HepG2 (cell line): ENCODE data around the gene KCNH6. TPM values are rescaled to one million over a fixed set of nuclear protein-coding genes. Genes with fewer than 3 reads are reported as not detected.

Experiments used
- ARID3A ChIP-seq: IDR thresholded peaks from 2 replicates; pipeline ENCODE4 v1.6.1; 2012; ENCODE audit warnings: low read depth, low read length, improper control_type of control experiment
- ARNT ChIP-seq: fragments of 450-650 bp; IDR thresholded peaks from 2 replicates; pipeline ENCODE4 v1.6.1; 2017
- CBX1 ChIP-seq: IDR thresholded peaks from one replicate; pipeline ENCODE4 v1.6.1; 2016; ENCODE audit warnings: antibody characterized with exemption, low read depth
- EP300 ChIP-seq, 3 experiments: sonication (generic) in 1 of 3; formaldehyde crosslinking in 1 of 3; IDR thresholded peaks; 2 replicates each; pipeline versions ENCODE4 v1.5.1 to v1.6.1; 2011 to 2020; ENCODE audit warnings: low read depth in 2 of 3, low read length in 2 of 3, borderline replicate concordance in 1 of 3, improper control_type of control experiment in 1 of 3, mild to moderate bottlenecking in 1 of 3, missing genetic modification reagents in 1 of 3, moderate library complexity in 1 of 3
- ETS1 ChIP-seq: sonication (generic); formaldehyde crosslinking; IDR thresholded peaks from 2 replicates; pipeline ENCODE4 v1.4.0; 2020; ENCODE audit warnings: missing genetic modification reagents
- MED8 ChIP-seq: sonication (generic); formaldehyde crosslinking; IDR thresholded peaks from 2 replicates; pipeline ENCODE4 v1.8.1; 2023; ENCODE audit warnings: mild to moderate bottlenecking, missing genetic modification reagents; ENCODE audit not compliant: insufficient replicate concordance
- NRL ChIP-seq: sonication (generic); formaldehyde crosslinking; IDR thresholded peaks from 2 replicates; pipeline ENCODE4 v1.5.0; 2020; ENCODE audit warnings: missing genetic modification reagents, mild to moderate bottlenecking, moderate library complexity, borderline replicate concordance
- PRDM10 ChIP-seq: sonication (generic); formaldehyde crosslinking; IDR thresholded peaks from 2 replicates; pipeline ENCODE4 v1.4.0; 2020; ENCODE audit warnings: low read depth, missing genetic modification reagents
- RBAK ChIP-seq: sonication (generic); formaldehyde crosslinking; IDR thresholded peaks from 2 replicates; pipeline ENCODE4 v1.5.1; 2020; ENCODE audit warnings: mild to moderate bottlenecking, missing genetic modification reagents
- SP4 ChIP-seq: sonication (generic); formaldehyde crosslinking; IDR thresholded peaks from 2 replicates; pipeline ENCODE4 v1.8.1; 2023; ENCODE audit warnings: mild to moderate bottlenecking, missing genetic modification reagents
- ZNF318 ChIP-seq: sonication (generic); formaldehyde crosslinking; IDR thresholded peaks from 2 replicates; pipeline ENCODE4 v1.4.0; 2020; ENCODE audit warnings: mild to moderate bottlenecking, missing genetic modification reagents
- ZNF7 ChIP-seq: IDR thresholded peaks from 2 replicates; pipeline ENCODE4 v1.6.1; 2016; ENCODE audit warnings: missing biosample characterization, missing genetic modification reagents
- polyA plus RNA-seq, 8 experiments: library from polyadenylated mRNA; depleted of rRNA in 3 of 8; stranded (reverse) in 7 of 8; unstranded in 1 of 8; fragments of >200 nt; fragmentation: Illumina TruSeq in 4 of 8; extraction: Trizol in 4 of 8; gene quantifications; 2 replicates each; pipeline versions ENCODE4 v1.2.1 to v1.2.3, GENCODE V29; 2011 to 2016; ENCODE audit warnings: low read depth in 4 of 8, missing spikeins in 1 of 8, mixed read lengths in 1 of 8; ENCODE audit not compliant: insufficient read depth in 1 of 8
- total RNA-seq, 5 experiments: library from RNA; depleted of rRNA; stranded (reverse); fragments of >200 nt; fragmentation: Illumina TruSeq; extraction: Trizol; gene quantifications; 2 replicates each; pipeline ENCODE4 v1.2.3, GENCODE V29; 2016; ENCODE audit warnings: low read depth in 1 of 5

KCNH6 gene
- total and polyA plus RNA-seq, 2 of the 13 experiments (the other 11 are each of a cell fraction or from before 2014, with no cell fraction given), result 0.05 to 0.18 TPM

GRCh38 chr17:63549946-63550816 is 27.0 kb downstream of the KCNH6 start, which contains the start of gene DCAF7 (continued):
- TF ChIP-seq ZNF318 (CRISPR knock-in tag) (peak; percentile 24; the same call in 1 of the 2 replicates), ARNT (no peak), EP300 (IDR thresholded peaks at IDR 0.05; ENCODE audit: low read depth in 2 of 2, low read length in 2 of 2) (peak in 1 of 2 experiments; percentile 10; a peak in 1 of 4 replicates), EP300 (CRISPR knock-in tag; IDR thresholded peaks at IDR 0.05; ENCODE audit: borderline replicate concordance) (no peak; the same call in 1 of the 2 replicates), SP4 (CRISPR knock-in tag) (peak; percentile 95), CBX1 (no peak), ZNF7 (CRISPR knock-in tag) (no peak), ETS1 (CRISPR knock-in tag) (peak; percentile 93), NRL (CRISPR knock-in tag) (peak; percentile 84), ARID3A (peak; percentile 7; the same call in 1 of the 2 replicates), RBAK (CRISPR knock-in tag) (no peak; the same call in none of the 2 replicates), PRDM10 (CRISPR knock-in tag) (peak; percentile 85; the same call in 1 of the 2 replicates), MED8 (peak; percentile 61)
